ENCODE measurements around the gene COL6A2.

COL6A2 gene

GRCh38 chr21:46051821-46052675 is 45.9 kb upstream of the COL6A2 start:
- no peak for DNase-seq (ENCODE audit: low read depth)
- H3K4me3 ChIP-seq (ENCODE audit: control insufficient read depth, low read depth, low read length) = no peak overlapping the region
- no peak for TF ChIP-seq CTCF (IDR thresholded peaks at IDR 0.05; ENCODE audit: control insufficient read depth, insufficient read depth, low read depth, low read length, missing control alignments)

GRCh38 chr21:46052703-46053651 is 44.9 kb upstream of the COL6A2 start:
- TF ChIP-seq CTCF (IDR thresholded peaks at IDR 0.05; ENCODE audit: control insufficient read depth, insufficient read depth, low read depth, low read length, missing control alignments) = no peak
- peak; percentile 90 for DNase-seq (ENCODE audit: low read depth)
- H3K4me3 ChIP-seq (ENCODE audit: control insufficient read depth, low read depth, low read length) = peak overlapping the region; percentile 29

- H3K4me3 ChIP-seq (ENCODE audit: control insufficient read depth, low read depth, low read length) = no peak overlapping the region
- TF ChIP-seq CTCF (IDR thresholded peaks at IDR 0.05; ENCODE audit: control insufficient read depth, insufficient read depth, low read depth, low read length, missing control alignments) = no peak
- DNase-seq (ENCODE audit: low read depth) = no peak
These were observed 43.9 kb upstream of the COL6A2 start for GRCh38 chr21:46054031-46054430.

- no peak overlapping the region for H3K4me3 ChIP-seq (ENCODE audit: control insufficient read depth, low read depth, low read length)
- no peak for TF ChIP-seq CTCF (IDR thresholded peaks at IDR 0.05; ENCODE audit: control insufficient read depth, insufficient read depth, low read depth, low read length, missing control alignments)
- no peak for DNase-seq (ENCODE audit: low read depth)
These were observed 43.4 kb upstream of the COL6A2 start for GRCh38 chr21:46054451-46054881.

- no peak overlapping the region for H3K4me3 ChIP-seq (ENCODE audit: control insufficient read depth, low read depth, low read length)
- no peak for DNase-seq (ENCODE audit: low read depth)
- no peak for TF ChIP-seq CTCF (IDR thresholded peaks at IDR 0.05; ENCODE audit: control insufficient read depth, insufficient read depth, low read depth, low read length, missing control alignments)
These were observed 42.0 kb upstream of the COL6A2 start for GRCh38 chr21:46055863-46056281.

- peak; percentile 68 for DNase-seq (ENCODE audit: low read depth)
- TF ChIP-seq CTCF (IDR thresholded peaks at IDR 0.05; ENCODE audit: control insufficient read depth, insufficient read depth, low read depth, low read length, missing control alignments) = no peak
These were observed 41.4 kb upstream of the COL6A2 start for GRCh38 chr21:46056450-46056903.

More at GRCh38 chr21:46056450-46056903, 41.4 kb upstream of the COL6A2 start:
- no peak overlapping the region for H3K4me3 ChIP-seq (ENCODE audit: control insufficient read depth, low read depth, low read length)
